ENCODE data around the gene COL5A1.

COL5A1 gene

DNA sequence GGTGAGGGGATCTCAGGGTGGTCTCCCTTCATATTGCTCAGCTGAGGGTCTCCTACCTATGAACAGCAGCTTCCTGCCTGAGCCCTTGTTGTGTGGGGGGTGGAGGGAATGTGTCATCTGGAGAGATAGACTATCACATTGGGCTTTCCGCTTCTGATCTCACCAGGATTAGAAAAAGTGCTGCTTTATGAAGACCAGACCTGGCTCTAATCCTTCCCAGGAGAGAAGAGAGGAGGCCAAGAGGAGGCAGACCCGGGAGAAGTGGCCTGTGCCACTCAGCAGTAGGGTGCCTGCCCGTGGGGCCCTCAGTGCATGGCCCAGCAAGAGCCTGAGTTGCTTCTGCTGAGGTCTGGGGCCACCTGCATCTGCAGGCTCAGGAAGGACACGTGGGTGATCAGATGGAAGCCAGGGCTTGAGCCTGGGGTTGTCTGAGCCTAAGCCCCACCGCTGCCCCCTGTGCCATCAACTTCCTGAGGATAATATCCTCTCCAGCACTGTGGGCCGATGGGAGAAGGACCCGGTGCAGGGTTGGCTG lies 22.1 kb upstream of the COL5A1 start:
- H3K27ac ChIP-seq (ENCODE audit: low read depth in 2 of 2, low read length in 2 of 2): no peak overlapping the region
- no peak overlapping the region for H3K9ac ChIP-seq (ENCODE audit: low read depth in 1 of 2, low read length in 2 of 2)
- peaks cover 0 to 4% of the 10 kb centered on the region in 2 donors for H3K27me3 ChIP-seq (ENCODE audit: control insufficient read depth in 2 of 2, insufficient read depth in 2 of 2, low read length in 2 of 2)
- no peaks in the 10 kb centered on the region for H3K9me3 ChIP-seq (ENCODE audit: control insufficient read depth in 2 of 2, low read length in 2 of 2)
- no peak overlapping the region for H3K4me3 ChIP-seq (ENCODE audit: low read length in 2 of 2)
- no peaks in the 10 kb centered on the region for H3K36me3 ChIP-seq (ENCODE audit: control insufficient read depth in 2 of 2, insufficient read depth in 2 of 2, low read length in 2 of 2)
- H3K4me1 ChIP-seq (ENCODE audit: control insufficient read depth in 2 of 2, insufficient read depth in 2 of 2, low read length in 2 of 2): no peaks in the 10 kb centered on the region

DNA sequence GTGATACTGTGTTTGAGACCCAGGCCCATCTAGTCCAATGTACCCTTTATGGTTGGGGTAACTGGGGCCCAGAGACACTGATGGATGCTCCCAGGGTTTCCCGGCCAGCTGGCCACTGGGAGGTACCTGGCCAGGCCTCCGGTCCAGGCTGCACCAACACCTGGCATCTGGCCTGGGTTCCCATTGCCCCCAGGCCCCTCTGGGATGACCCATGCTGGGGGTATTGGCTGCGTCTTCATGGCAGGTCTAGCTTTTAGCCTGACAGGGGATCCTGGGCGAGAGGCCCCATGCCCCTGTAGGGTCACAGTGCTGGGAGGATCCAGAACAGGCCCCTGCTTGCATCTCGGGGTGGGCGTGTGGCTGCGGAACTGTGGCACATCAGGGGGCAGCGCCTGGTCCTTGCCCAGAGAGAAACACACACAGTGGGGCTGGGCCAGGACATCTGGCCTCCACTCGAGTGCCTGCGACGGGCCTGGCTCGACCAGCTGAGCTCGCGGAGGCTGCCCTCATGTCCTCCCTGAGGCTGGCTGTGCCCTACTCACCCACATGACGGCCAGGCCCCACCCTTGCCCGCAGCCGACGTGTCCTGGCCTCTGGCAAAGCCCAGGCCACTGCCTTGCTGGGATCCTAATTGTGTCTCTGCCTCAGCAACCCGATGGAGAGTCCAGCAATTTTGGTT lies 21.5 kb upstream of the COL5A1 start:
- Histone ChIP-seq H3K9ac (ENCODE audit: low read depth in 1 of 2, low read length in 2 of 2) (no peak overlapping the region), H3K4me3 (ENCODE audit: low read length in 2 of 2) (no peak overlapping the region), H3K36me3 (ENCODE audit: control insufficient read depth in 2 of 2, insufficient read depth in 2 of 2, low read length in 2 of 2) (no peaks in the 10 kb centered on the region), H3K9me3 (ENCODE audit: control insufficient read depth in 2 of 2, low read length in 2 of 2) (no peaks in the 10 kb centered on the region), H3K27me3 (ENCODE audit: control insufficient read depth in 2 of 2, insufficient read depth in 2 of 2, low read length in 2 of 2) (peaks cover 0 to 4% of the 10 kb centered on the region in 2 donors), H3K4me1 (ENCODE audit: control insufficient read depth in 2 of 2, insufficient read depth in 2 of 2, low read length in 2 of 2) (no peaks in the 10 kb centered on the region), H3K27ac (ENCODE audit: low read depth in 2 of 2, low read length in 2 of 2) (no peak overlapping the region)

DNA sequence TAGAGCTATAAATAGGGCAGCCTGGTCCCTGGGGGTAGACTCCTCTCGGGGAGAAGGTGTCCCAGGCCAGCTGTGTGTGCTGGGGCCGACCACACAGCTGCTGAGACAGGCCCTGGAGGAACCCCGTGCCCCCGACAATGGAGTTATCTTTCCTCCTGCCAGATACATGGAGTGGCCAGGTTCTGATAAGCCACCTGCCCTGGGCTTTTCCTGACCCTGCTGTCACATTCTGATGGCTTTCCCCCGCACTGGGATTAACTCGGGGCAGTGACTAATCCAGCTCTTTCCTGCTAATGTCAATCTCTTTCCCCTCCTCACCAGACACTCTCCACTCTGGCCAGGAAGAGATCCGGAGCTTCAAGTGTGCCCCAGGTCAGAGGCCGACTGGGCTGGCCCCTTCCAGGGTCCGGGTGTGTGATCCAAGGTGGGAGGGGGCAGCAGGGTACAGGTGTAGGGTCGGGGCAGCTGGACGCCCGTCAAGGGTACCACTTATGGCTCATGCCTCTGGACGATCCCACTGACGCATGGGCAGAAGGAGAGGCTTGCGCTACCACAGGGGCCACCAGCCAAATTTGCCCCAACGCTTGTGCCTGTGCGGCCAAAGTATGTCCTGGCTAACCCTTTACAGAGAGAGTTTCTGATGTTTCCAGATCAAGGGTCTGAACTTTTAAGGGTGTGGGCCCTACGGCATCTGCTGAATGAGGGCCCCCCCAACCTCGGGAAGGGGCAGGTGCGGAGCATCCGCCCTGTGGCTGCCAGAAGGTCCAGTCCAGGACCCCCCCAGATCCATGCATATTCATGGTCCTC lies 20.6 kb upstream of the COL5A1 start:
- Histone ChIP-seq H3K4me3 (ENCODE audit: low read length in 2 of 2) (no peak overlapping the region), H3K9me3 (ENCODE audit: control insufficient read depth in 2 of 2, low read length in 2 of 2) (no peaks in the 10 kb centered on the region), H3K9ac (ENCODE audit: low read depth in 1 of 2, low read length in 2 of 2) (no peak overlapping the region), H3K27ac (ENCODE audit: low read depth in 2 of 2, low read length in 2 of 2) (no peak overlapping the region), H3K4me1 (ENCODE audit: control insufficient read depth in 2 of 2, insufficient read depth in 2 of 2, low read length in 2 of 2) (no peaks in the 10 kb centered on the region), H3K36me3 (ENCODE audit: control insufficient read depth in 2 of 2, insufficient read depth in 2 of 2, low read length in 2 of 2) (no peaks in the 10 kb centered on the region), H3K27me3 (ENCODE audit: control insufficient read depth in 2 of 2, insufficient read depth in 2 of 2, low read length in 2 of 2) (peaks cover 0 to 4% of the 10 kb centered on the region in 2 donors)

DNA sequence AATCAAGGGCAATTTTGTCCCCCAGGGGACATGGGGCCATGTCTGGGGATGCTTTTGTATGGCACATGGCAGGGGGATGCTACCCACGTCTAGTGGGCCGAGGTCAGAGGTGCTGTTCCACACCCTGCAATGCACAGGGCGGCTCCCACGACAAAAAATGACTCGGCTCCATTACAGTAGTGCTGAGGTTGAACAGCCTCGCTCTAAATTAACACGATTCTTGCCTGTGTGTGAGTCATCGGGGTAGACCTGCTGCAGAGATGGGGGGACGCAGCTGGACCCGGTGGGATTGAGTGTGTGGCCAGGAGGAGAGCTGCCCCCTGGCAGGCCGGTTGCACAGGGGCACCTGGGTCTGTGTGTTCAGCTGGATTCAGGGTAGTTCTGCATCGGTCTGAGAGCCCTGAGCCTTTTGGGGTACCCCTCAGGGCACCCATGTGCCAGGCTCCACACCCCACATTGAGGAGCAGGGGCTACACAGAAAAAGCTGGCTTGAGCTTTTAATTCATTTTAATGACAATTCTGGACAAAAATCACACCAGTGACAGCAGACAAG lies 20.0 kb upstream of the COL5A1 start:
- peaks cover 0 to 4% of the 10 kb centered on the region in 2 donors for H3K27me3 ChIP-seq (ENCODE audit: control insufficient read depth in 2 of 2, insufficient read depth in 2 of 2, low read length in 2 of 2)
- no peaks in the 10 kb centered on the region for H3K4me1 ChIP-seq (ENCODE audit: control insufficient read depth in 2 of 2, insufficient read depth in 2 of 2, low read length in 2 of 2)
- H3K9ac ChIP-seq (ENCODE audit: low read depth in 1 of 2, low read length in 2 of 2): no peak overlapping the region
- no peak overlapping the region for H3K27ac ChIP-seq (ENCODE audit: low read depth in 2 of 2, low read length in 2 of 2)
- H3K36me3 ChIP-seq (ENCODE audit: control insufficient read depth in 2 of 2, insufficient read depth in 2 of 2, low read length in 2 of 2): no peaks in the 10 kb centered on the region
- no peak overlapping the region for H3K4me3 ChIP-seq (ENCODE audit: low read length in 2 of 2)
- no peaks in the 10 kb centered on the region for H3K9me3 ChIP-seq (ENCODE audit: control insufficient read depth in 2 of 2, low read length in 2 of 2)

DNA sequence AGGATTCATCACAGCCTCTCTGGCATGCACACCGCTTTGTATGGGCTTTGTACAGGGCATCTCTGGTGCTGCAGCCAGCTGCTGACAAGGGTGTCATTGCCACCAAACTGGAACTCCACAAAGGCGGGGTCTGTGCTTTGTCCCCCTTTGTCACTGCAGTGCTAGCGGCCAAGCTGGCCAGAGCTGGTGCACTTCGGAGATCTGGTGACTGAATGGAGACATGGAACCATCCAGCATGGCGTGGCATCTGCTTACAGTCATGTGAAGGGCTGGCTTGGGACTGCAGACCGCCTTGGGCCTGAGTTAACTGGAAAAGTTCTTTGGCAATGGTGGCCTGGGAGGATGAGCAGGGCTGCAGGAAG lies 18.7 kb upstream of the COL5A1 start:
- Histone ChIP-seq H3K4me1 (ENCODE audit: control insufficient read depth in 2 of 2, insufficient read depth in 2 of 2, low read length in 2 of 2) (no peaks in the 10 kb centered on the region), H3K27me3 (ENCODE audit: control insufficient read depth in 2 of 2, insufficient read depth in 2 of 2, low read length in 2 of 2) (peaks cover 0 to 4% of the 10 kb centered on the region in 2 donors), H3K4me3 (ENCODE audit: low read length in 2 of 2) (no peak overlapping the region), H3K36me3 (ENCODE audit: control insufficient read depth in 2 of 2, insufficient read depth in 2 of 2, low read length in 2 of 2) (no peaks in the 10 kb centered on the region), H3K9me3 (ENCODE audit: control insufficient read depth in 2 of 2, low read length in 2 of 2) (no peaks in the 10 kb centered on the region), H3K27ac (ENCODE audit: low read depth in 2 of 2, low read length in 2 of 2) (no peak overlapping the region), H3K9ac (ENCODE audit: low read depth in 1 of 2, low read length in 2 of 2) (no peak overlapping the region)

DNA sequence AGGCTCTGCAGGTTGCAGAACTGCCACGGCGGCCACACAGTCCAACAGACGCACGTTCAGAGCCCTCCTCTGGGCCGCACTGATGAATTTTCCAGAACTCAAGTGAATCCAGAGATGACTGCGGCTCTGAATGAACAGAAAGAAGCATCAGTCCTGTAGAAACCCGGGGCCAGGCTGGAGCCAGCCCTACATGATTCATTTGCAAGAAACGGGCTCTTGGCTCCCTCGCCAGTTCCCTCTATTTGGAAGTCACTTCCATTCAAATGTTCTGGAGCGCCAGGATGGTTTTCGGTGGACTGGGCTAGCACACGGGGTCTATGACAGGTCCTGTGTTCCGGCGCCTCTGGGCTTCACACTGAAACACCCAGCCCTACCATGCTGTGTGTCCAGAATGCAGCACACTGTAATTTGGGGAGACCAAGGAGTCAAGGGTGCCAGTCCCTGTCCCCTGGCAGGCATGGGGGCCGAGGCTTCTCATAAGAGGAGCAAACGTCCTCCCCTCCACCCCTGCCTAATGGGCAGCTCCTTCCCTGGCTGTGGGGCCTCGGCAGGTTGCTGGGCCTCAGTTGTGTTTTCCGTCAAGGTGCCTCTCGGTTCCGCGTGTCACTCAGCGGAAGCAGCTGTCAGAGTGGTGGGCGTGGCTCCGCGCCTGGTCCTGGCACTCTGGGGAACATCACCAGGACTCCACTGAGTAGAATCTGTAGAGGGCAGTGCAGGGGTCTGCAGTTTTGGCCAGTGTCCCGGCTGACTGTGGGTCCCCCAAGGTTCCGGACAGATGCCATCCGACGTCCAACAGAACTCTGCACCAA lies 18.1 kb upstream of the COL5A1 start:
- no peak overlapping the region for H3K27ac ChIP-seq (ENCODE audit: low read depth in 2 of 2, low read length in 2 of 2)
- no peaks in the 10 kb centered on the region for H3K36me3 ChIP-seq (ENCODE audit: control insufficient read depth in 2 of 2, insufficient read depth in 2 of 2, low read length in 2 of 2)
- H3K9me3 ChIP-seq (ENCODE audit: control insufficient read depth in 2 of 2, low read length in 2 of 2): no peaks in the 10 kb centered on the region
- no peak overlapping the region for H3K9ac ChIP-seq (ENCODE audit: low read depth in 1 of 2, low read length in 2 of 2)
- no peaks in the 10 kb centered on the region for H3K4me1 ChIP-seq (ENCODE audit: control insufficient read depth in 2 of 2, insufficient read depth in 2 of 2, low read length in 2 of 2)
- H3K27me3 ChIP-seq (ENCODE audit: control insufficient read depth in 2 of 2, insufficient read depth in 2 of 2, low read length in 2 of 2): peaks cover 0 to 4% of the 10 kb centered on the region in 2 donors
- no peak overlapping the region for H3K4me3 ChIP-seq (ENCODE audit: low read length in 2 of 2)

DNA sequence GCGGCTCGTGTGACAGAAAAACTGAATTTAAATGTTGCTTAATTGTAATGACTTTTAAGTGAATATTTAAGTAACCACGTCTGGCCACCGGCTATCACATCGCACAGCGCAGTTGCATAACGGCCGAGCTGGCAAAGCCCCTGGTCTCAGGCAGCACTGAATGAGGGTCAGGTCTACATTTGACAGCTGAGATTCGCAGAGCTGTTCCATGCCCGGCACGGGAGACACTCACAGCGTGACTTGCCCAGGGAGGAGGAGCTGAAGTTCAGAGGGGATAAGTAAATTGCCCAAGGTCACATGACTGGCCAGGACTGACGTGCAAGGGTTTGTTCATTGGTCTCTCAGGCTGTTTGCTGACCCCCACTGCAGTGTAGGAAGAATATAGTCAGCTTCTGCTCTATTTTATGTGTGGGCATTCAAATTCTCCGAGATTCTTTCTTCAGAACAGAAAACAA lies 17.4 kb upstream of the COL5A1 start:
- no peak overlapping the region for H3K9ac ChIP-seq (ENCODE audit: low read depth in 1 of 2, low read length in 2 of 2)
- H3K27me3 ChIP-seq (ENCODE audit: control insufficient read depth in 2 of 2, insufficient read depth in 2 of 2, low read length in 2 of 2): peaks cover 0 to 4% of the 10 kb centered on the region in 2 donors
- no peaks in the 10 kb centered on the region for H3K4me1 ChIP-seq (ENCODE audit: control insufficient read depth in 2 of 2, insufficient read depth in 2 of 2, low read length in 2 of 2)
- no peak overlapping the region for H3K4me3 ChIP-seq (ENCODE audit: low read length in 2 of 2)
- no peaks in the 10 kb centered on the region for H3K9me3 ChIP-seq (ENCODE audit: control insufficient read depth in 2 of 2, low read length in 2 of 2)
- H3K27ac ChIP-seq (ENCODE audit: low read depth in 2 of 2, low read length in 2 of 2): no peak overlapping the region
- H3K36me3 ChIP-seq (ENCODE audit: control insufficient read depth in 2 of 2, insufficient read depth in 2 of 2, low read length in 2 of 2): no peaks in the 10 kb centered on the region

DNA sequence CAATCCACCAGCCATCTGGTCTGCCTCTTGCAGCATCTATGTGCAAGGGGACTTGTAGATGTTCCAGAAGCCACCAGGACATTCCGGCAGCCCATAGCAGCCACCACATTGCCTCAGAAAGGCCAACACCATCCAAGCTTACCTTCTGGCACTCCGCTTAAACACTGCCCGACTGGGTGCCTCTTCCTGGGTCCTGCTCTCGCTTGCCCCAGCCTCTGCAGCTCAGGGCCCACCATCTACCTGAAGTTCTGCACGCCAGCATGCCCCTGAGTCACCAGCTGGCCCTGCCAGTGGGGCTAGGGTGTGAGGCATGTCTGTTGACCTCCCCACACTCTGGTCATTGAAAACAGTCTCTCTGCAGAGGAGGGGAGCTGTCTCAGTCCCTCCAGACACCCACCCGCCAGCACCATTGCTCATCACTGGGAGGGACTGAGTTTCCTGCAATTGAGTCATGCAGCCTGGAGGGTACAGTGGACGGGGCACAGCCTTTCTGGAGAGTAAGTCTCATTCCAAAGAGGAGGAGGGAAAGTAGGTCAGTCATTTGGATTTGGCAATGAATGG lies 16.9 kb upstream of the COL5A1 start:
- Histone ChIP-seq H3K27ac (ENCODE audit: low read depth in 2 of 2, low read length in 2 of 2) (no peak overlapping the region), H3K4me3 (ENCODE audit: low read length in 2 of 2) (no peak overlapping the region), H3K27me3 (ENCODE audit: control insufficient read depth in 2 of 2, insufficient read depth in 2 of 2, low read length in 2 of 2) (peaks cover 0 to 4% of the 10 kb centered on the region in 2 donors), H3K9ac (ENCODE audit: low read depth in 1 of 2, low read length in 2 of 2) (no peak overlapping the region), H3K4me1 (ENCODE audit: control insufficient read depth in 2 of 2, insufficient read depth in 2 of 2, low read length in 2 of 2) (no peaks in the 10 kb centered on the region), H3K36me3 (ENCODE audit: control insufficient read depth in 2 of 2, insufficient read depth in 2 of 2, low read length in 2 of 2) (no peaks in the 10 kb centered on the region), H3K9me3 (ENCODE audit: control insufficient read depth in 2 of 2, low read length in 2 of 2) (no peaks in the 10 kb centered on the region)

DNA sequence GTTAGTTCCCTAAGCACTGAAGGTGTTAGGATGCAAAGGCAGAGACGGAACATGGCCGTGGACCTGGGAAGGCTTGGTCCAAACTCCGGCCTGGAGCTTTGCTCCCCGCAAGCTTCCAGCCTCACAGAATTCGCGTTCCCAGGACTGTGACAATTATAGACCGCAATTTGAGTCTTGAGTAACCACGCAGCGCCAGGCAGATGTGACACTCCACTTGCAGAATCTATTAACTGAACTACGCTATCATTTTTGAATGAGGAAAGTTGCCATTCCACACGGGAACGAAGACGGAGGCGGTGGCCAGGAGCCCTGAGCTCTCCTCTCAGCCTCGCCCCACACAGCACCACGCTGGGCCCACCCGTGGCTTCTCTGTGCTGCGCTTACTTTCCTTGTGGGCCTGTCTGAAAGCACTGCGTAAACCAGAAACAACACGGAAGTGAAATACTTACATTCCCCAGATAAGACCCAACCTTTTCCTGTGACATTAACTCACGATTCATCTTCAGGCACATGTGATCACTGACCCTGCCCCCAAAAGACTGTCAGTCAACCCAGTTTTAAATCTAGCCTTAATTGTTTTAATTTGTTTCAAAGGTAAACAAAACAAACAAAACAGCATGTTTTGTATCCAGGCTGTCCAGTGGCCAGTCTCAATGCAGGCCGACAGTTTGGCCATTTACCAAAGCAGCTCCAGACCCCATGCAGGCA lies 16.1 kb upstream of the COL5A1 start:
- H3K9me3 ChIP-seq (ENCODE audit: control insufficient read depth in 2 of 2, low read length in 2 of 2): no peaks in the 10 kb centered on the region
- no peak overlapping the region for H3K27ac ChIP-seq (ENCODE audit: low read depth in 2 of 2, low read length in 2 of 2)
- no peak overlapping the region for H3K9ac ChIP-seq (ENCODE audit: low read depth in 1 of 2, low read length in 2 of 2)
- no peaks in the 10 kb centered on the region for H3K4me1 ChIP-seq (ENCODE audit: control insufficient read depth in 2 of 2, insufficient read depth in 2 of 2, low read length in 2 of 2)
- no peak overlapping the region for H3K4me3 ChIP-seq (ENCODE audit: low read length in 2 of 2)
- H3K36me3 ChIP-seq (ENCODE audit: control insufficient read depth in 2 of 2, insufficient read depth in 2 of 2, low read length in 2 of 2): no peaks in the 10 kb centered on the region
- peaks cover 0 to 4% of the 10 kb centered on the region in 2 donors for H3K27me3 ChIP-seq (ENCODE audit: control insufficient read depth in 2 of 2, insufficient read depth in 2 of 2, low read length in 2 of 2)

All from mucosa of rectum (tissue), 2 donors.